IMR-90 (cell line): ENCODE data around the gene PPP6R1. TPM values are rescaled to one million over a fixed set of nuclear protein-coding genes. Genes with fewer than 3 reads are reported as not detected.

Experiments
- ATAC-seq: fragments of 200-7000 bp; cut with Tn5 transposase; 2 replicates; pipeline ENCODE4 v1.9.1; 2020; ENCODE audit warnings: low read depth, mild to moderate bottlenecking, moderate library complexity
- BruUV-seq: library from RNA; stranded (reverse); fragments of 400-500 nt; replicated peaks from 2 replicates; lab custom pipeline; 2021; lab: Mats Ljungman, UMichigan
- CTCF ChIA-PET: fragments of 300-600 bp; formaldehyde crosslinking; extraction: SDS; loops from one replicate; lab custom pipeline; 2021; ENCODE audit warnings: antibody characterized with exemption; lab: Yijun Ruan, JAX
- POLR2A ChIA-PET: fragments of 300-600 bp; sonication (Branson Sonifier 250); formaldehyde crosslinking; loops from one replicate; lab custom pipeline; 2022; ENCODE audit warnings: antibody characterized with exemption; ENCODE audit not compliant: unreplicated experiment; lab: Charles Lee
- DNase-seq: peaks from one replicate; pipeline ENCODE4 v3.0.0; 2013
- H2AFZ ChIP-seq: replicated peaks from 2 replicates; pipeline ENCODE3; 2013; ENCODE audit warnings: low read length, mild to moderate bottlenecking; ENCODE audit not compliant: poor library complexity
- H2AK5ac ChIP-seq: 2 replicates; pipeline ENCODE4 v1.6.1; 2013; ENCODE audit warnings: low read depth, low read length, inconsistent platforms
- H2AK9ac ChIP-seq: replicated peaks from 2 replicates; pipeline ENCODE3; 2013; ENCODE audit warnings: mild to moderate bottlenecking, low read depth, low read length, moderate library complexity; ENCODE audit not compliant: poor library complexity
- H2BK120ac ChIP-seq: 2 replicates; pipeline ENCODE4 v1.6.1; 2013; ENCODE audit warnings: low read depth, low read length, inconsistent platforms
- H2BK15ac ChIP-seq: 3 replicates; pipeline ENCODE4 v1.6.1; 2013; ENCODE audit warnings: low read depth, low read length, inconsistent platforms
- H2BK20ac ChIP-seq: 2 replicates; pipeline ENCODE4 v1.6.1; 2013; ENCODE audit warnings: low read depth, mild to moderate bottlenecking, inconsistent platforms, low read length, moderate library complexity
- H2BK5ac ChIP-seq: 2 replicates; pipeline ENCODE4 v1.6.1; 2013; ENCODE audit warnings: mild to moderate bottlenecking, low read depth, low read length, inconsistent platforms; ENCODE audit not compliant: poor library complexity, severe bottlenecking
- H3K14ac ChIP-seq: replicated peaks from 2 replicates; pipeline ENCODE4 v1.6.1; 2013; ENCODE audit warnings: low read depth, low read length, inconsistent platforms
- H3K18ac ChIP-seq: 2 replicates; pipeline ENCODE4 v1.6.1; 2013; ENCODE audit warnings: low read depth, low read length, control low read depth
- H3K23ac ChIP-seq: 2 replicates; pipeline ENCODE4 v1.6.1; 2013; ENCODE audit warnings: low read depth, low read length, inconsistent platforms
- H3K27ac ChIP-seq: 2 replicates; pipeline ENCODE4 v1.5.1; 2013; ENCODE audit warnings: mild to moderate bottlenecking, control low read depth, low read length; ENCODE audit not compliant: insufficient read depth
- H3K27me3 ChIP-seq: 2 replicates; pipeline ENCODE4 v1.6.1; 2013; ENCODE audit warnings: low read length; ENCODE audit not compliant: control insufficient read depth, insufficient read depth
- H3K36me3 ChIP-seq: 2 replicates; pipeline ENCODE4 v1.6.1; 2013; ENCODE audit warnings: low read length, mixed read lengths; ENCODE audit not compliant: control insufficient read depth, insufficient read depth
- H3K4ac ChIP-seq: 2 replicates; pipeline ENCODE4 v1.6.1; 2013; ENCODE audit warnings: low read depth, low read length, inconsistent platforms
- H3K4me1 ChIP-seq: 2 replicates; pipeline ENCODE4 v1.6.1; 2013; ENCODE audit warnings: low read length, mixed read lengths; ENCODE audit not compliant: control insufficient read depth, insufficient read depth
- H3K4me2 ChIP-seq: 2 replicates; pipeline ENCODE4 v1.6.1; 2013; ENCODE audit warnings: low read depth, mild to moderate bottlenecking, control low read depth, low read length, moderate library complexity
- H3K4me3 ChIP-seq: 2 replicates; pipeline ENCODE4 v1.5.1; 2013; ENCODE audit warnings: low read depth, mild to moderate bottlenecking, control low read depth, low read length, moderate library complexity; ENCODE audit not compliant: insufficient read depth
- H3K56ac ChIP-seq: 2 replicates; pipeline ENCODE4 v1.6.1; 2013; ENCODE audit warnings: low read length, inconsistent platforms; ENCODE audit not compliant: insufficient read depth; ENCODE audit errors: extremely low read depth
- H3K79me1 ChIP-seq, 2 experiments: 2 replicates each; pipeline ENCODE4 v1.6.1; 2013; ENCODE audit warnings: low read length in 2 of 2, inconsistent platforms in 1 of 2, low read depth in 1 of 2
- H3K9ac ChIP-seq: 2 replicates; pipeline ENCODE4 v1.6.1; 2013; ENCODE audit warnings: low read depth, low read length, control low read depth
- H3K9me1 ChIP-seq: 2 replicates; pipeline ENCODE4 v1.6.1; 2013; ENCODE audit warnings: low read length, inconsistent platforms; ENCODE audit not compliant: insufficient read depth
- H3K9me3 ChIP-seq: 2 replicates; pipeline ENCODE4 v1.6.1; 2013; ENCODE audit warnings: low read length; ENCODE audit not compliant: control insufficient read depth, insufficient read depth
- H4K20me1 ChIP-seq: 2 replicates; pipeline ENCODE4 v1.6.1; 2013; ENCODE audit warnings: low read length, inconsistent platforms; ENCODE audit not compliant: insufficient read depth
- H4K5ac ChIP-seq: 2 replicates; pipeline ENCODE4 v1.6.1; 2013; ENCODE audit warnings: mild to moderate bottlenecking, low read depth, low read length, control low read depth
- H4K8ac ChIP-seq, 2 experiments: 2 replicates each; pipeline ENCODE4 v1.6.1; 2013; ENCODE audit warnings: low read depth in 2 of 2, low read length in 2 of 2, control low read depth in 1 of 2, inconsistent platforms in 1 of 2
- H4K91ac ChIP-seq: 2 replicates; pipeline ENCODE4 v1.6.1; 2013; ENCODE audit warnings: low read depth, low read length, inconsistent platforms; ENCODE audit not compliant: insufficient read depth
- CEBPB ChIP-seq: IDR thresholded peaks from 2 replicates; pipeline ENCODE4 v1.6.1; 2012; ENCODE audit warnings: low read depth, low read length, improper control_type of control experiment
- CTCF ChIP-seq: conservative IDR thresholded peaks from 2 replicates; pipeline ENCODE4 v1.5.1; 2012; ENCODE audit warnings: mild to moderate bottlenecking, low read depth, low read length, improper control_type of control experiment
- FOS ChIP-seq: fragments of 150-350 bp; IDR thresholded peaks from 2 replicates; pipeline ENCODE4 v1.6.1; 2016; ENCODE audit warnings: low read depth, low read length
- WGBS, 2 experiments: methylation state at CpG; one replicate each; pipeline versions ENCODE4 v1.1.5 to v1.1.7; 2013; ENCODE audit warnings: missing lambda C conversion rate in 2 of 2; ENCODE audit not compliant: insufficient read length in 1 of 2; ENCODE audit errors: extremely low coverage in 2 of 2; 5-methylcytosine and 5-hydroxymethylcytosine counted together
- dilution Hi-C: fragments of 300-500 bp; cut with HindIII; formaldehyde crosslinking; loops from one replicate; pipeline ENCODE4 v1.14.3; 2018; ENCODE audit warnings: low sequenced_read_pairs; ENCODE audit not compliant: unreplicated experiment
- in situ Hi-C: fragments of 300-500 bp; cut with MboI; formaldehyde crosslinking; loops from 3 replicates; pipeline ENCODE4 v1.14.3; 2019; ENCODE audit warnings: low sequenced_read_pairs, inconsistent platforms, mixed read lengths
- intact Hi-C: fragments of 100-400 bp; cut with micrococcal nuclease; formaldehyde crosslinking; loops from 2 replicates; pipeline ENCODE4 v1.10.0; 2022
- polyA plus RNA-seq, 3 experiments: library from polyadenylated mRNA; depleted of rRNA; stranded (reverse); fragments of >200 nt; gene quantifications; 2 replicates each; pipeline ENCODE4 v1.2.3, GENCODE V29; 2012; ENCODE audit warnings: low replicate concordance in 1 of 3
- total RNA-seq: library from RNA; depleted of rRNA; stranded (reverse); fragments of >200 nt; gene quantifications from 2 replicates; pipeline ENCODE4 v1.2.3, GENCODE V29; 2012

Gene PPP6R1
- total and polyA plus RNA-seq, 2 of the 4 experiments (the other 2 are of a cell fraction) = 19.9 to 50.2 TPM

- Histone ChIP-seq H2BK15ac (no peak overlapping the region), H2AFZ (no peak overlapping the region), H3K14ac (no peak overlapping the region), H2AK5ac (no peak overlapping the region; the same call in 1 of the 2 replicates), H3K4ac (no peak overlapping the region), H3K27ac (no peak overlapping the region), H4K8ac (no peak overlapping the region), H4K91ac (no peak overlapping the region), H3K36me3 (peaks cover 1% of the 10 kb centered on the region; the same call in 1 of the 2 replicates), H3K4me3 (no peak overlapping the region), H3K18ac (no peak overlapping the region), H3K4me2 (peak overlapping the region; percentile 18; the same call in 1 of the 2 replicates), H3K9me3 (no peaks in the 10 kb centered on the region), H4K20me1 (peaks cover 74% of the 10 kb centered on the region), H3K4me1 (peaks cover 18% of the 10 kb centered on the region), H3K79me1 (peaks cover 0 to 71% of the 10 kb centered on the region in 2 experiments; a peak in 3 of 4 replicates), H3K9me1 (peaks cover 32% of the 10 kb centered on the region), H4K5ac (no peak overlapping the region), H2BK20ac (no peak overlapping the region), H2BK120ac (no peak overlapping the region), H2AK9ac (no peak overlapping the region), H3K56ac (no peak overlapping the region), H3K9ac (no peak overlapping the region), H3K23ac (no peak overlapping the region), H3K27me3 (no peaks in the 10 kb centered on the region), H2BK5ac (no peak overlapping the region)
- intact Hi-C loops = no loop called here
- in situ Hi-C loops = loop anchor here (5.0 kb wide), 1 partner anchor 34 kb away; no protein-coding TSS in a partner anchor
- BruUV-seq = no TSS peak
- TF ChIP-seq FOS = peak; percentile 49; the same call in 1 of the 2 replicates
- TF ChIP-seq CTCF = no peak
- TF ChIP-seq CEBPB = 0 out of 2 replicates have a peak, but pooled peaks have one; percentile 5
- ChIA-PET POLR2A (no interaction called here), CTCF (interaction anchor here (0.5 kb wide), 1 partner anchor 166 kb away, joined by 4 read pairs; no protein-coding TSS in a partner anchor)
- dilution Hi-C loops = no loop called here
- peak; percentile 60 for DNase-seq
- ATAC-seq = no peak
- WGBS, 2 experiments = 52% methylated on average over 7 of the region's 17 CpGs; no CpG with 5 or more reads in 1 of the 2 experiments
These were observed 3.0 kb downstream of the PPP6R1 start for GRCh38 chr19:55255618-55256423.
